A549 treated with CORT108297 at 1 μM for 4 hours (cell line): ENCODE measurements around the gene MTCH1. TPM values are rescaled to one million over a fixed set of nuclear protein-coding genes. Genes with fewer than 3 reads are reported as not detected.

Experiments
- total RNA-seq: library from RNA; stranded (reverse); fragments of 200-300 nt; extraction: Qiagen RNA extraction; gene quantifications from 5 replicates; pipeline ENCODE4 v1.2.3, GENCODE V29; 2022

MTCH1 gene, protein sequence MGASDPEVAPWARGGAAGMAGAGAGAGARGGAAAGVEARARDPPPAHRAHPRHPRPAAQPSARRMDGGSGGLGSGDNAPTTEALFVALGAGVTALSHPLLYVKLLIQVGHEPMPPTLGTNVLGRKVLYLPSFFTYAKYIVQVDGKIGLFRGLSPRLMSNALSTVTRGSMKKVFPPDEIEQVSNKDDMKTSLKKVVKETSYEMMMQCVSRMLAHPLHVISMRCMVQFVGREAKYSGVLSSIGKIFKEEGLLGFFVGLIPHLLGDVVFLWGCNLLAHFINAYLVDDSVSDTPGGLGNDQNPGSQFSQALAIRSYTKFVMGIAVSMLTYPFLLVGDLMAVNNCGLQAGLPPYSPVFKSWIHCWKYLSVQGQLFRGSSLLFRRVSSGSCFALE
- 109 to 143 TPM (median 138 TPM) in 5 replicates for total RNA-seq

DNA sequence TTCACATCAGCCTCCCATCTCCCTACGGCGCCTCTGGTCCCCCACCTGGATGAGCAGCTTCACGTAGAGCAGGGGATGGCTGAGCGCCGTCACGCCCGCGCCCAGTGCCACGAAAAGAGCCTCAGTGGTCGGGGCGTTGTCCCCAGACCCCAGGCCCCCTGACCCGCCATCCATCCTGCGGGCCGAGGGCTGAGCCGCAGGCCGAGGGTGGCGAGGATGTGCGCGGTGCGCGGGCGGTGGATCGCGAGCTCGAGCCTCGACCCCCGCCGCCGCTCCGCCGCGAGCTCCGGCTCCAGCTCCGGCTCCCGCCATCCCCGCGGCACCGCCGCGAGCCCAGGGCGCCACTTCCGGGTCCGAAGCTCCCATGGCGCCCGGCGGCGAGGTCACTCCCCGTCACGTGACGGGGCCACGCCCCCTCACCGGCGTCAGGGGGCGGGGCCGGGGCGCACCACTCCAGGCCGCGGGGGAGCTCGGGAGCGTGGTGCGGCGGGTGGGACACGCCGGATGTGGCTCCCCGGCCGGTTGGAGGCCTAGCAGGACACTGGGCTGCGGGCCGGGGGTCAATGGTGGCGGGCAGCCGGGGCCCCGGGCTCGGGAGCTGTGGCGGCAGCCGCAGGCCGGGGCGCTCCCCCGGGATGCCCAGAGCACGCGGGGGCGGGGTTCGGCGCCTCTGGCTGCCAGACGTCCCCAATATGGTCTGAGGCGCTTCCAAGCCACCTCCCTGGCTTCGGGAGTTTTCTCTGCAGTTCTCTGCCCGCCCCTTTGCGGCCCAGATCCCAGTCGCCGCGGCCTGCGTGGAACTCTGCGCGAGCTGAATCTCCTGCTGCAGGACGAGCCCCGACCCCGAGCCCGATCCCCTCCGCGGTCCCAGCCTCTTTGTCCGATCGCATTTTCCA lies at the start of gene MTCH1:
TSS of gene MTCH1 (minus strand) at position 389 of the 896 bp plus-strand sequence. CDS start at position 366, 23 bp downstream.

DNA sequence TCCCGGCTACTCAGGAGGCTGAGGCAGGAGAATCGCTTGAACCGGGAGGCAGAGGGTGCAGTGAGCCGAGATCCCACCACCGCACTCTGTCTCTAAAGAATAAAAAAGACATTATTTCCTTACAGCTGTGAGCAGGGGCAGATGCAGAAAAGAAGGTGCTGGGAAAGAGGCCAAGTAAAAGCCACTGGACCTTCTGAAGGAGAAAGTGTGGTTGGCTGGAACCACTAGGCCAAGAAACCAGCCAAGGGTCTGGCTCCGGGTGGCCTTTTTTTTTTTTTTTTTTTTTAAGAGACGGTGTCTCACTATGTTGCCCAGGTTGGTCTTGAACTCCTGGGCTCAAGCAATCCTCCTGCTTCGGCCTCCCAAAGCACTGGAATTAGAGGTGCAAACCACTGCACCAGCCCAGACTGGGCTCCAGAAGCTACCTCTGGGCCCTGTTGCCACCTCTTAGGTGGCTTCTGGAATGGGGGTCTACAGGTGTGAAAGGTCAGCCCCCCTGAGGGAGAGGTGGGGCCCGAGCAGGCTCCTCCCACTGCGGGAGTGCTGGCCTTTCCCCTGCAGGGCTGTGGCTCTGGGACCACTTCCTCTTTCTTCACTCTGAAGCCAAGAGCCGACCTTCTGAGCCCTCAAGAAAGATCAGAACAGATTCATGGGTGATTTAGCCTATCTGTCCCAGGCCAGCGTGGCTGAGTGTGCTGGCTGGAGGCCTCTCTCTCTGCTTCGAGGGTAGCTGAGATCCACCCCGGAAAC lies 19.2 kb upstream of the MTCH1 start, which contains the start of gene FGD2:
TSS of gene FGD2 (plus strand) at position 595 of the 750 bp plus-strand sequence. CDS start 163 bp downstream, outside the sequence.

DNA sequence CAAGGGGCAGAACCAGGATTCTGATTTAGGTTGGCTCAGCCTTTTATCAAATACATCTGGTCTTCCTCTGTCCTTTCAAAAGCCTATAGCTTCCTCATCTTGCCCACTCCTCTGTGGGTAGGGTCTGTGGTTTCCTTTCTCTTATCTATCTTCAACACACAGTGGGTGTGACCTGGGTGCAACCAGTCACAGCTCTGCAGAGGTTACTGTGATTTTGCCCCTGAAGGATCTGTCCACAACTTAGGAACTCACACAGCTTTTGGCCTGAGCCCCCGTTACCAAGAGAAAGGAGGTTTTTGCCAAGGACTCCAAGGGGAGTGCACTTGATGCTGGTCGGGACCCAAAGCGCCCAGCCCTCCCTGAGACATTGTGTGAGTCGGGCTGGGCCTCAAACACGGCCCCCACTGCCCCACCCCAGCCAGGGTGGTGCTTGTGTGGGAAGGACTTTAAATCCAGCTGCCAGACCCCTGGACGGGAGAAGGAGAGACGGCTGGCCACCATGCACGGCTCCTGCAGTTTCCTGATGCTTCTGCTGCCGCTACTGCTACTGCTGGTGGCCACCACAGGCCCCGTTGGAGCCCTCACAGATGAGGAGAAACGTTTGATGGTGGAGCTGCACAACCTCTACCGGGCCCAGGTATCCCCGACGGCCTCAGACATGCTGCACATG lies 31.6 kb downstream of the MTCH1 start, which contains the start of gene PI16:
TSS of gene PI16 (plus strand) at position 477 of the 670 bp plus-strand sequence. CDS start at position 500, 23 bp downstream.

Other genes starting within 250 kb of the MTCH1 start
- gene CPNE5, start 146.8 kb downstream of the MTCH1 start, total RNA-seq, result 0.06 to 0.12 TPM (median 0.09 TPM) in 4 of 5 replicates, not detected in the other
- 40.7 to 48.6 TPM (median 43.7 TPM) in 5 replicates for gene PPIL1, start 111.4 kb downstream of the MTCH1 start, total RNA-seq
- gene C6orf89, start 100.2 kb downstream of the MTCH1 start, total RNA-seq, result 14.8 to 18.8 TPM (median 16.5 TPM) in 5 replicates
- gene PI16, start 31.5 kb downstream of the MTCH1 start, total RNA-seq, result 0.06 TPM in 1 of 5 replicates, not detected in the others
- gene FGD2, start 19.5 kb upstream of the MTCH1 start, total RNA-seq, result not detected in 5 replicates
- 11.9 to 19.6 TPM (median 19.4 TPM) in 5 replicates for gene PIM1, start 184.0 kb upstream of the MTCH1 start, total RNA-seq